Measurements from ENCODE around the gene SYTL3.
"Not testable (repeated sequence)": the region's sequence is repeated elsewhere in the genome, so short reads cannot be mapped to it uniquely, and the experiment has no call there.

SYTL3 gene

DNA sequence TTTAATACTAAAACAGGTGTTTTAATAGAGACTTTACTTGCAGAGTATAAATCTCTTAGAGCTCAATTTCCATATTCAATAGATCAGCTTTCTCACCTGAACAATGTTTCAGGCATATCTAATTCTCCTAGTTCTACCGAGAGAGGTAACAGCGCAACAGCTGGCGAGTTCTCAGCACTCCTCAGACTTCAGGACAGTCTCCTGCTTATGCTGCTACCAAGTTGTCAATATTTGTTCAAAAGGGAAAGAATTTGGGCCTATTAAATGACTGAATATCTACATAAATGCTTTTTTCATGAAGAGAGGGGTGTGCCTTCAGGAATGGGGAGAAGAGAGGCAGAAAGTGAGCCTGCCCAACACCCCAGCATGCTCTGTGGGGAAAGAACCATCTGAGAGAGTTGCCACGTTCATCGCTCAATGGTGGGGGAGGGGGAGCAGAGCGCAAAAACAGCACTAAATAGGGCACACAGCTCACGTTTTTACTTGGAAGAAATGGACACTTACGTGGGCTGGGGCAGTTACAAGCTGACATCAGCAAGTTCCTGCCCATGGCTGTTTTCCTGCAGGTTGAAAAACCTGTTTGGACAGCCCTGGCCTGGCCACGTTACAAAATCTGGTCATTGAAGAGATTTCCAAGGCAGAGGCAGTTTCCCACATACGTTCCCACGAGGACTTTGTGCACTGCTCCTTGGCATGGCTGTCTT, 131.3 kb downstream of the SYTL3 start:
- no peak for DNase-seq

DNA sequence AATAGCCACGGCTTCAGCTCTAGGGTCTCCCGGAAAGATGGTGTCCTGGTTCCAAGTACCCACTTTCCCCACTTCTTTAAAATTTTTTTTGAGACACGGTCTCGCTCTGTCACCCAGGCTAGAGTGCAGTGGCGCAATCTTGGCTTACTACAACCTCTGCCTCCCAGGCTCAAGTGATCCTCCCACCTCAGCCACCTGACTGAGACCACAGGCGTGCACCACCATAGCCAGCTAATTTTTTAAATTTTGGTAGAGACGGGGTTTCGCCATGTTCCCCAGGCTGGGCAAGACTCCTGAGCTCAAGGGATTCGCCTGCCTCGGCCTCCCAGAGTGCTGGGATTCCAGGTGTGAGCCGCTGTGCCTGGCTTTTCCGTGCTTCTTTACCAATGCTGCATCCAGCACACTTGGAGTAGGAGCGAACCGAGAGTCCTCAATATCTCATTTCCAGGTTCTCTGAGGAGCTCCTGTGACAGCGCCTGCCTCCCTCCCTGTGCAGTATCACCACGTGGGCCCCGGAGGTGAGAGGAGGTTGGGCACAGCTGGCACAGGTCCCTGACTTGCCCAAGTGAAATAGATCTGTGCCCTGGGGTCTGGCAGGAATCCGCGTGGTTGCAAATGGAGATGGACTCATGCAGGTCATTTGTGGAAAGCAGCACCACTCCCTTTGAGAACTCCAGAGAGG, 132.0 kb downstream of the SYTL3 start:
- DNase-seq = no peak

DNA sequence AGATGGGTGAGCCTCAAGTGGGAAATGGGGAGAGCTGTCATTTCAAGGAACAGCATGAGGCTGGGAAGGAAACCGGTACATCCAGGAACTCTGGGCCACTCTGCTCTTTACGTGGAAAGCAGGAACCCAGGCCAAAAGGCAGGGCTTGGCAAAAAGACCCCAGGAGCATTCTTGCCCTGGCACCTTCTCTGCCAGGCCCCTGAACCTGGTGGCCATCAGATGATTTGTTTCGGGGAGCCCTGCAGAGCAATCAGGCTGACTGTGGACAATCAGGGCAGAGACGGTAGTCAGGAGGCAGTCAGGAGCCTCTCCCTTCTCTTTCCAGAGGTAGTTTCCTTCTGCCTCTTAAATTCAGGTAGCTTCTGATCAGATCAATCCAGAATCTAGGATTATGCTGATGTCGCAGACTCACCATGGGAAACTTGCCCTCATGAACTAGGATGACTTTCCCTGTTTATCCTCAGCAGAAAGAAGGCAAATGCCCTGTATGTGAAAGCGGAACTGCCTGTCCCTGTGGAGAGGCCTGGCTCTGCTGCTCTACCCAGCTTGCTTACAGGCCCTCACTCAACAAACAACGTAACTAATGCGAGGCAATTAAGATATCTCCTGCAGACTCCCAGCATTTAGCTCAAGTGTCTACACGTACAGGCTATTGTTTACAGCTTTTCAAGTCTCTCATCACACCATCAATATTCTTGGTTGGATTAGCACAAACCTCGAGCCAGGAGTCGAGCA, 132.7 kb downstream of the SYTL3 start:
- DNase-seq = no peak

- no peak for DNase-seq
Measured at GRCh38 chr6:158783167-158783450, 133.3 kb downstream of the SYTL3 start.

DNA sequence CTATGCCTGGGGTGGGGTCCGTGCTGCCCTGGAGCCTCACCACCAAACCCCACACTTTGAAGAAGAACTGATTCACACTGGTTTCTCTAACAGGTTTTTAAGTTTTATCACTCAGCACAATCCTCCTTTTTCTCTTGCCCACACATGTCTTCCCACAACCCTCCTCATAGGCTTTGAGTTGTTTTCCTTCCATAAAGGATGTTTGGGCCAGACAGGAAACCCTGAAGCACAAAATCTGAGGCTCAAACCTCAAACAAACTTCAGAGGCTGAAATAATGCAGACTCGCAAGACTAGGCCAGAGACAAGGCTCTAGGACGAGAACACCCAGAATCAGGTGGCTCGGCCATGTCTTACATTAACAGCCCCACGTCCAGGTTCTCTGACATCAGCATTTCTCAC, 134.0 kb downstream of the SYTL3 start:
- DNase-seq = no peak

DNA sequence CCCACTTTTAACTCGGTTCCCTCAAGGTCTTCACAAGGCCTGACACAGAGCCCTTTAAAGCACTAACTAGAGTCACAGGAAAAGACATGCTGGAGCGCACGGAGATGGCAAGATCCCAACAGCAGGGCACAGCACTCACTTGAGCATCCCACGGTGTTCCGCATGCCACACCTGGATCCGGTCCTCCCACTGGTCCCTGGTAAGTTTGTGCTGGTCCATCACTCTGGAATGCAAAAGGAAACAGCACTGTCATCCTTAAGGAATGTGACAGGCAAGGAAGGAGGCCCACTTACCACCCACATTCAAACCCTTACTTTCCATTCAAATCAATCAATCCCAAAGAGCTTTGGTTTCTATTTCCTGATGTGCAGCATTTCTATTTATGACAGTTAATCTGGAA, 134.7 kb downstream of the SYTL3 start:
- no peak for DNase-seq

DNA sequence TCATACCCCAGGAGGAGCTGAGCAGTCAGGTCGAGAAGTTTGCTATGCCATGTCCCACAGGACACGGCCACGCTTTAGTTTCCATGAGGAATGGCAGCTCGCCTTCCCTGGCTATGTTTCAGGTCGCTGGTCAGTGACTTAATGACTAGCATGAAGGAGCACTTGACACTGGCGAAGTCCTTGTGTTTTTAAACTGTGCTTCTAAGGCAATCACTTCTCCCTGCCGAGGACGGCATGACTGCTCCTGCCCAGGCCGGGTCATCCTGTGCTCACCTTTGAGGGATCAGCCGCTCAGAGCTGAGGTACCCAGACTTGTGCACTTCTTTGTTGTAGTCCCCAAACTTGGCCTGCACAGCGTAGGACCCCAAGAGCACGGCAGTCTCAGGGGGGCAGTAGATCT, 135.2 kb downstream of the SYTL3 start:
- DNase-seq = no peak

GRCh38 chr6:158786645-158787304, 136.9 kb downstream of the SYTL3 start:
- DNase-seq = no peak

GRCh38 chr6:158787395-158787794, 137.5 kb downstream of the SYTL3 start:
- DNase-seq = no peak

DNA sequence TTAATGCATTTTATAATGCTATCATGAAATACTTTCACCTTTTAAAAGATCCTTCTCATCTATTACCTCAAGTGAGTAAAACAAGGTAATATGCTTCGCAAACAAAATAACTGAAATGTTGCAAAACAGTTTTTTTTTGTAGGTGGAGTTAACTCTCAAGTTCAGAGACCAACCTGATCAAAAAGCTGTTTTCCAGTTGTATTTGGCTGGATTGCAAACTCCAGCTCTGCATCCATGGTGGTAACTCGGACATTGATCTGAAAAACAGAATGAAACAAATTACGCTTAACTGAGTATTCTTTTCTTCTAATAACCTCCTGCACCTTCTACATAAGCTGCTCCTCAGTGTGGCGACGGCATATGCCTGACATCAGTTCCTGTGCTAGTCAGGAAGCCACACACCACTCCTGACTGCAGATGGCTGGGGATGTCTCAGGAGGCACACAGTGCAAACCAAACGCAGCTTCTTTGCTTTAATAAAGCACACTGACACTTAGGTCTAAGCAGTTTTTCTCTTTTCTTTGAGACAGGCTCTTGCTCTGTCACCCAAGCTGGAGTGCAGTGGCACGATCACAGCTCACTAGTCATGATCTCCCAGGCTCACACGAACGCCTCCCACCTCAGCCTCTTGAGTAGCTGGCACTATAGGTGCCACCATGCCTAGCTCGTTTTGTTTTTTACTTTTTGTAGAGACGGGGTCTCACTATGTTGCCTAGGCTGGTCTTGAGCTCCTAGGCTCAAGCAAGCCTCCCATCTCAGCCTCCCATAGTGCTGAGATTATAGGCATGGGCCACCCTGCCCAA, 139.5 kb downstream of the SYTL3 start:
- no peak for DNase-seq

DNA sequence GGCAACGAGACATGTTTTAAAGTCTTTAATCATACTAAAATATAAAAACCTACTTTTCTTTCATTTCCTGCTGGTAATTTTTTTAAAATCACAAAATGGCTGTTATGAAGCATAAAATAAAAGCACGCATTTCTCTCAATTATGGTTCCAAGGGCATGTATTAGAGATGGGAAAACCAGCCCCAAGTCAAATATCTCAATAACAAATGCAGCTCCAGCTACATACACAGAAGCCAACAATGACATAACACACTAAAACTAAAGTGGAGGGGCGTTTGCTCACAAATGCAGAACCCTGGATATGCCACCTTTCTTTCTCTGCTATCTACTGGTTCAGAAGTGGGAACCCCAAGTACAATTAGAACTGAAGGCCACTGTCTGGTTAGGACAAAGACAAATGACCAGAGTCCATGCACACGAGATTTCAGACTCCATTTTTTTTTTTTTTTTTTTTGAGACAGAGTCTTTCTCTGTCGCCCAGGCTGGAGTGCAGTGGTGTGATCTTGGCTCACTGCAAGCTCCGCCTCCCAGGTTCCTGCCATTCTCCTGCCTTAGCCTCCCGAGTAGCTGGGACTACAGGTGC, 141.5 kb downstream of the SYTL3 start:
- no peak for DNase-seq

- not testable (repeated sequence) for DNase-seq
Measured at GRCh38 chr6:158792505-158792904, 142.7 kb downstream of the SYTL3 start.

- DNase-seq = peak; percentile 73
Measured at GRCh38 chr6:158793432-158793831, 143.6 kb downstream of the SYTL3 start.

DNA sequence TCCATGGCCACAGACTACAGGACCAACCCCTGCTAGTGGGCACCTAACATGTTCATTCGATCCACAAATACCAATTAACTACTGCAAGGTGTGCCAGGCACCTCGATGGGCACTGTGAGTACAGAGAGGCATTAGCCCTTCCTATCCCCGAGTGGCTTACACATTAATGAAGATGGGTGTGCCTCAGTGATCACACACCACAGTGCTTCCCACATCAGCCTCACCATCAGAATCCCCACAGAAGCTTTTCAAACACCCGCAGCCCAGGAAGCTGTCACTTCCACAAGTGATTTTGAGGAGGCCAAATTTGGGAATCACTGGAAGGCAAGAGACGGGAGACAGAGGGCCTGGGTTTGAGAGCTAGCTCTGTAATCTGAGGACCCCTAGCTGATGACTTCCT, 145.7 kb downstream of the SYTL3 start:
- no peak for DNase-seq

GRCh38 chr6:158796353-158796752, 146.5 kb downstream of the SYTL3 start:
- no peak for DNase-seq

GRCh38 chr6:158797331-158798310, 147.8 kb downstream of the SYTL3 start:
- DNase-seq = no peak

GRCh38 chr6:158798311-158798710, 148.5 kb downstream of the SYTL3 start:
- no peak for DNase-seq

DNA sequence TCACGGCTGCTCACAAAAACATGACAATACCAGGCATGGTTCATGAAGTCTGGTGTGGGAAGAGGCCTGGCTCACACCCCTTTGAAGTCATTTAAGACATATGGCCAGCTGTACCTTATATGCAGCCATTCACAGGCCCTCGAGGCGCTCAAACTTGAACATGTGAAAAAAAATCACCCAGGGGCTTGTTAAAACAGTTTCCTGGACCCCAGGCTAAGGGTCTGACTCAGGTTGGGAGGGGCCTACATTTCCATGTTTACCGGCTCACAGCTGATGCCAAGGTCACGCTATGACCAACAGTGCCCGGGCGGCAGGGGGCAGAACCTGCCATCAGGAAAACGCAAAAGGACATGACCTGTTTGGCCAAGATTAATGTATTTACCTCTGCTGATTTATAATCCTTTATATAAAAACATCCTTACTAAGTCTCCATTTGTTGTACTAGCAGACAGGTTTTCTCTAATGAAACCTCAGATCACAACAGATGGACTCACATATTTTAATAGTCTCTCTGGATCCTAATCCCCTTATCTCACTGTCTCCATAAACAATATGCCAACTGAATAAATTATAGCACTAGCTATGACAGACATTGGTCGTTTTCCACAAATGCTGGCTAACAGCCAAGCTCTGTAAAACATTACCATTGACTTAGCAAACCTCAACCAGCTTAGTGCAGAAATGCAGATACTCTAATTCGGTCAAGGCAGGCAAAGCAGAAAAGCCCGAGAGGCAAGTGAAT, 149.4 kb downstream of the SYTL3 start:
- DNase-seq = peak; percentile 91

- DNase-seq = no peak
Measured at GRCh38 chr6:158801655-158802294, 151.9 kb downstream of the SYTL3 start.

- DNase-seq = peak; percentile 72
Measured at GRCh38 chr6:158803733-158804143, 153.9 kb downstream of the SYTL3 start.
